ENCODE data around the gene CA5A.
"Not testable (repeated sequence)": the region's sequence is repeated elsewhere in the genome, so short reads cannot be mapped to it uniquely, and the experiment has no call there.

Gene CA5A

GRCh38 chr16:87929986-87930385 lies 6.3 kb downstream of the CA5A start:
- DNase-seq: no peak
- intact Hi-C loops (cut with DNase I): no loop called here

- intact Hi-C loops (cut with DNase I): no loop called here
- no peak for DNase-seq
Observed at GRCh38 chr16:87927195-87927562, 9.2 kb downstream of the CA5A start.

GRCh38 chr16:87926246-87927194 lies 9.8 kb downstream of the CA5A start:
- peak in 29 of 42 donors; percentile 23 to 67 (median 38) for DNase-seq
- intact Hi-C loops (cut with DNase I): no loop called here

GRCh38 chr16:87924811-87925670 lies 11.3 kb downstream of the CA5A start:
- DNase-seq: no peak
- intact Hi-C loops (cut with DNase I): no loop called here

- intact Hi-C loops (cut with DNase I): no loop called here
- DNase-seq: no peak
Observed at GRCh38 chr16:87924041-87924810, 12.1 kb downstream of the CA5A start.

DNA sequence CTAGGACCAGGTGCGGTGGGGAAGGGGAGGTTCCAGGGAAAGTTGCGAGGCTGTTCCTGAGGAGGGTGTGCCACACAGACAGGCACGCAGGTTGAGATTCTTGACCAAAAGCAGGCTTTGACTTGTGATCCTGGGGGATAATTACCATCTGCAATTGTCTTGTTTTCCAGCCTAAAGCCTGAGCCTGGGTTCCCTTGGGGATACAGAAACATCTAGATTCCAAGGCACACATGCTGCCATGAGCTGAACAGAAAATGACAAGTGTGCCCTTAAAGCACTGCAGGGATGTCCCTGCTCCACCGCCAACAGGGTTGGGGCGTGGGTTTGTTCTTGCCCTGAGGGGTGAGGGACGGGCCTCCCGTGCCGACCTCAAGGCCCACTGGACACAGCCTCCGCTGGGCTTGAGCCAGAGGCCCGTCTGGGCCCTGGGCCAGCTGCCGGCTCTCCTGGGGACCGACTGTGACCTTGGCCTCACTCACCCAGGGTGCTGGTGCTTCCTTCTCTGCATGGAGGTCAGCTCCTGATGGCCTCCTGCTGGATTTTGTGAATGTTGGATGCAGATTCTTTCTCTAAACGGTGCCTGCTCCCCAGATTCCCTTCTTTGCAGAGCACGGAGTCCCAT lies 14.0 kb downstream of the CA5A start:
- DNase-seq: no peak
- intact Hi-C loops (cut with DNase I): no loop called here

DNA sequence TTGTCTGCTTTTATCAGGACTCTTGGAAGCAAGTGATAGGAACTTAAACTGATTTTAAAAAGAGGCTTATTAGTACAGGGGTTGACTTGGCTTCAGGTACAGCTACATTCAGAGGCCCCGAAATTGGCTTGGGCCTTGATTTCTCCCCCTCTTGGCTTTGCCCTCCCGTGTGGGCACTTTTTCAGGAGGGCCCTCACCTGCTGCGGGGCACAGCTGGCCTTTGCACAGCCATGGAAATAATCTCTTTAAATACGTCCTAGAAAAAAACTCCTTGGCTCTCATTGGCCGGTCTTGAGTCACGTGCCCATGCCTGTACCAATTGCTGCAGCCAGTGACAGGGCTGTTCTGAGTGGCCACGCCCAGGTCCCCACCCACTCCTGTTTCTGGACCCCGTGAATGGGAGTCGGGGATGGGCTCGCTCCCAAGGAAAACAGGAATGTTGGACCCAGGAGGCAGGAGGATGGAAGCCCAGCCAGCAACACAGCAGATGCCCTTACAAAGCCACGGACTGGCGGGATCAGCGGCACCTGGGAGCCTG lies 15.0 kb downstream of the CA5A start:
- no peak for DNase-seq
- intact Hi-C loops (cut with DNase I): no loop called here

GRCh38 chr16:87919681-87919994 lies 16.7 kb downstream of the CA5A start:
- intact Hi-C loops (cut with DNase I): no loop called here
- DNase-seq: no peak

DNA sequence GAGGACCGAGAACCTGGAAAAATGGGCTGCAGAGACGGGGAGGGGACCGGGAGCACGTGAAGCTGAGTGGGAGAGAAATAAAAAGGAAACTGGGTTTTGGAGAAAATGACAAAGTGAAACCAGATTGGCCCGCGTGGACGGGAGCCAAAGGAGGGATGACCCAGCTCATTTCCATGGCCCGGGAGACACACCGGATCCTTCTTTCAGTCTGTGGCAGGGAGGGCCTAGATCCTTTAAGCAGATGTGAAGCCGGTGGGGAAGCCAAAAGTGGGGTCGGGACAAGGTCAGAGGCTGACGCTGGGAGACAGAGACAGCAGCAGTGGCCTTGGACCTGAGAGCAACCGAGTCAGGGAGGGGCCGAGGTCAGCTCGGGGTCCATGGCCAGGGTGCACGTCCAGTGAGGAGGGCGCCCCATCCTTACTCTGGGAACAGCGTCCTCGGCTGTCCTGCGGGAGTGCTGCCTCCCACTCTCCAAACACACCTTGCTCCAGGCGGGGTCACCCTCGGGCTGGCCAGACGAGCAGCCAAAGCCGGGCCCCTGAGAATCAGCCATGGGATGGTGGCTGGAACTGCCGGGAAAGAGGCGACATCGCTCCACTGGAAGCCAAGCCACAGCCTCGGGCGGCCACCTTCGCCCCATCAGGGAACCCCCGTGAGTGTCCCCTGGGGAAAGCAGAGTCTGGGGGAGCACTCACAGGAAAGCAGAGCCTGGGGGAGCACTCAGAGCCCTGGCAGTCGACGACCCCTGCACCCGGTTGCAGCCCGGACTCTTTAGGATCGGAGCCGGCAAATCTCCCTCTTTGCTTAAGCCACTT lies 17.3 kb downstream of the CA5A start:
- peak in 11 of 42 donors; percentile 20 to 50 (median 33) for DNase-seq
- intact Hi-C loops (cut with DNase I): no loop called here

GRCh38 chr16:87918338-87918737 lies 18.0 kb downstream of the CA5A start:
- intact Hi-C loops (cut with DNase I): no loop called here
- peak in 26 of 42 donors; percentile 16 to 81 (median 40) for DNase-seq

GRCh38 chr16:87917503-87917902 lies 18.8 kb downstream of the CA5A start:
- intact Hi-C loops (cut with DNase I): no loop called here
- no peak for DNase-seq

DNA sequence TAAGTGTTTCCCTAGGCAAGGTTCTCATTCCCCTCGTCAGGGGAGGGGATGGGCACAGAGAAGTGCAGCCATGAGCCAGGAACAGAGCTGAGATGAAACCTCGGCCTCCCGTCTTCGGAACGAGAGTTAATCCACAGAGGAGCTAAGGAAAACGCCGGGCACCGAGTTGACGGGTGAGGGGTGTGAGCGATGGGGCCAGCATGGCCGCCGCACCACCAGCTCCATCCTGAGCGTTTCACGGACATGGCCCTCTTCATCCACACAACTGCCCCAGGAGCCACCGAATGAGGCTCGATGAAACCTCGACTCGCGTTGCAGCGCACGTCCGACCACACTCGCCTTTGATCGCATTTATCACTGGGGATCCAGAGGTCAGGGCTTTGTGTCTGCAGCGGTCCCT lies 21.5 kb downstream of the CA5A start:
- no peak for DNase-seq
- intact Hi-C loops (cut with DNase I): no loop called here

DNA sequence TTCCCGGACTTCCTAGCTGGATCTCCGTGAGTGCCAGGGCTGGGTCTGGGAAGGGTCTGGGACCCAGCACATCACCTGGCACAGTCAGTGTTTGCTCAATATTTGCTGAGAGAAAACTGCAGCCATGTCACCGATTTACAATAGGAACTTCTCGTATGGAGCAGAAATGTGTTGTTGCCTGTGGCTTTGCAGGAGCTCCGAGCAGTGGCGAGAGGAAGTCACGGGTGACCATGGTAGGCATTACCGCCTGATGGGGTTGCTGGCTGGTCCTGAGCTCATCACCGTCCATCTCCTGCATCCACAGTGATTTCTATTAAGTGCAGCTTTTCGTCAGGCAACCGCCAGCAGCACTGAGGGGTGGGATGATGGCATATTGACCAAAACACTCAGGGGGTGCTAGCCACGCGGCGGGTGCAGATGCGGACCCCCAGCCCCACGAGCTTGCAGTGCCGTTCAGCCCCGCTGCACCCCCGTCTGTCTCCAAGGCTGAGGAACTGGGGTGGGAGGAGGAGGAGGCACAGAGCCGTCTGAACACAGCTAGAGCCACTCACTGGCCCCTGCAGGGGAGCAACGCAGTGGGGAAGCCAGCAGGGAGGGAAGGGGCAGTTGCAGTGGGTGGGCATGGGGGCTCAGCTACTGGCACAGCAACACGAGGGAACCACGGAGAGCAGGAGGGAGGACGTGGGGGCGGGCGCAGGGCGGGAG lies 22.2 kb downstream of the CA5A start:
- intact Hi-C loops (cut with DNase I); DNase-seq: not testable (repeated sequence)

GRCh38 chr16:87912691-87913090 lies 23.6 kb downstream of the CA5A start:
- DNase-seq; intact Hi-C loops (cut with DNase I): not testable (repeated sequence)

- DNase-seq: peak in 1 of 42 donors; percentile 28
Observed at GRCh38 chr16:87911106-87911763, 25.1 kb downstream of the CA5A start.

DNA sequence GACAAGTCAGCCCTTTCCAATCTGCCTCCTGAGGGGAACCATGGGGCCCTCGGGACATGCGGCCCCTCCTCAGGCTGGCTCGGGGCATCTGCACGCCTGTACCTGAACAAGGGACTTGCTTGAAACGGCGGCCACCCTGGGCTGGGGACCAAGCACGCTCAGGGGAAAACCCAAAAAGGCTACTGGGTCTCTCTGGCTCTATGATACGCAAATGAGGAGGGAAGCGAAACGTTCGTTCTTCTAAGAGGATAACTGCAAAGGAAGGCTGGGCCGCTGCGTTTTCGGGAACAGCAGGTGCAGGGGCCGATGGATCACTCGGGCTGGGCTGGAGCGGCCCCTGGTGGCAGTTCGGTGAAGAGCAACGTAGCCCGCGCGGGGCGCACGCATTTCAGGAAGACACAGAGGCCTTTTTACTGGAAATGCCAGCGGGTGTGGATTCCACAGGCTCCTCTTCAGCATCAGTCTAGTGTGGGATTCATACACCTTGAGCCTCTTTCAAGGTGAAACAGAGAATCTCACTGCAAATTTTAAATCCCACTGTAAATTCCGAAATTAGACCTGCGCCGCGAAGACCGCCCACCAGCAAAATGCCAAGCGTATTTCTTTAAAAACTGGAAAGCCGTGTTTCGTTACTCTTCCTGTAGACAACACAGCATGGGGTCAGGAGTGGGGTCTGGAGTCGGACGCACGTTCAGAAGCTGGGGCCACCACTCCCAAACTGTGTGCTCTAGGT lies 27.0 kb downstream of the CA5A start:
- peak; percentile 61 to 90 (median 79) for DNase-seq
- intact Hi-C loops (cut with DNase I): not testable (repeated sequence)

More at GRCh38 chr16:87911106-87911763, 25.1 kb downstream of the CA5A start:
- intact Hi-C loops (cut with DNase I): not testable (repeated sequence)

All from head of caudate nucleus (tissue), 42 donors.